ENCODE results near the gene ATP1A1. TPM values are rescaled to one million over a fixed set of nuclear protein-coding genes. Genes with fewer than 3 reads are reported as not detected.

ATP1A1 gene
- total RNA-seq, 2 experiments from 2014 or later, result 360 to 370 TPM

DNA sequence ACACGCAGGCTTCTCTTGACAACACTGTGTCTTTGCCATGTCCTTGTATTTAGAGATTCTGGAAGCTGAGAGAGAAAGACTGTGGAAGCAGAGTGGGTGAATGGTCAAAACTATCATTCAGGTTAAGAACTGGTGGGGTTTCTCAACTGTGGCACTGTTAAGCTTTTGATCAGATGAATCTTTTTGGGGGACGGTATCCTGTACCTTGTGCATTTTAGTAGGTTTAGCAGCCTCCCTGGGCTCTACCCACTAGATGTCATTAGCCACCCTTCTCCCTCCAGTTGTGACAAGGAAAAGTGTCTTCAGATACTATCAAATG lies 39.4 kb downstream of the ATP1A1 start:
- no peaks in the 10 kb centered on the region for H3K9me3 Mint-ChIP-seq
- intact Hi-C loops (cut with micrococcal nuclease), result no loop called here
- CTCF ChIA-PET, result interaction anchor here (1.1 to 1.2 kb wide), 2 partner anchors 9 to 28 kb away, joined by 3 to 4 read pairs; no protein-coding TSS in a partner anchor
- H3K27me3 Mint-ChIP-seq (ENCODE audit: low read depth), result no peaks in the 10 kb centered on the region
- H3K4me1 Mint-ChIP-seq (ENCODE audit: low read depth), result peaks cover 26% of the 10 kb centered on the region
- H3K27ac Mint-ChIP-seq, result no peak overlapping the region
- DNase-seq, result no peak
- peaks cover 5% of the 10 kb centered on the region for H3K36me3 Mint-ChIP-seq (ENCODE audit: low read depth)
- H3K4me3 Mint-ChIP-seq, result no peak overlapping the region

DNA sequence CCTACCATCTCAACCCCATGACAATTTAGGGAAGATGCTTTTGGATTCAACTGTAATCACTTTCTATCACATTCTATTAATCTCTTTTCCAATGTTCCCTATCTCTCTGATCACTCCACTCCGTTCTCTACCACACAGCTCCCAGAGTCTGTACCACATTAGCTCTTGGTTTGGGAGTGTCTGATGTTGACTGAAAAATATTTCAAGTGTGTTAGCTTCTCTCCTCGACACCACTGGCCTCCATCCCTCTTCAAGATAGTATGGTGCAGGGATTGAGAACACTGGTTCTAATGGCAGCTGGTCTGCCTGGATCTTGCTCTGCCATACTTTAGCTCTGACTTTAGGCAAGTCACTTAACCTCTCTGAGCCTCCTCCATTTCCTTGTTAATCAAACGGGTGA lies 39.9 kb downstream of the ATP1A1 start:
- Mint-ChIP-seq H3K9me3 (no peaks in the 10 kb centered on the region), H3K36me3 (ENCODE audit: low read depth) (peaks cover 3% of the 10 kb centered on the region), H3K27me3 (ENCODE audit: low read depth) (no peaks in the 10 kb centered on the region), H3K4me1 (ENCODE audit: low read depth) (peaks cover 26% of the 10 kb centered on the region), H3K4me3 (no peak overlapping the region), H3K27ac (peak overlapping the region; percentile 2)
- CTCF ChIA-PET, result interaction anchor here (1.1 to 1.2 kb wide), 2 partner anchors 10 to 29 kb away, joined by 3 to 4 read pairs; no protein-coding TSS in a partner anchor
- DNase-seq, result no peak
- intact Hi-C loops (cut with micrococcal nuclease), result no loop called here

DNA sequence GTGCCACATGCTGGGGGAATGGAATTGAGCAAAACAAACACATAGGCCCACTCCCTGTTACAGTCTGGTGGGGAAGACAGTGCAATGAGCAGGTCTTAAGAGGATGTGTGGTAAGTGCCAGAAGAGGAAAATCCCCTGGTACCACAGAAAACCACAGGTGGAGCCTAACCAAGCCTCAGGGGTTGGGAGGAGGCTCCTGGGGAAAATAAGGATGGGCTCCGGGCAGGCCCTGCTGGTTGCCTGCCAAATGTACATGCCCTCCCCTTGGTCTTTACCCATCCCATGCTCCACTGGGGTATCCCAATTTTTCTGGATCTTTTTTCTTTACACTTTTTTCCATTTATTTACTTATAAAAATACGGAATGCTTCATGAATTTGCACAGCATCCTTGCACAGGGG lies 40.4 kb downstream of the ATP1A1 start:
- H3K4me3 Mint-ChIP-seq, result no peak overlapping the region
- DNase-seq, result no peak
- CTCF ChIA-PET, result no interaction called here

DNA sequence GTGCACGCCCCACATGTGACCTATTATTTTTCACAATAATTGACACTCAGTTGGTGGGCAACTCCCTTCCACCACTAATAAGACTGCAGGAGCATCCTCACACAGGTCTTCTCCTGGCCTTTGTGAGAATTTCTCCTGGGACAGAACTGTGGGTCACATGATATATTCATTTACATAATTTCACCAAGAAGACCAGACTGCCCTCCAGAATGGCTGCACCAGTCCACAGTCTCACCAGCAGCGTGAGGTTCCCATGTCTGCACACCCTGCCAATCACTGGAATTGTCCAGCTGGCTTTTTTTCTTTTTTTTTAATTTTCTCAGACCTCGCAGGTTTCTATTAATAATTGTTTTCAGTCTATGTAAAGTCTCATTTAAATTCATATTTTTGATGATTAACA lies 41.3 kb downstream of the ATP1A1 start:
- intact Hi-C loops (cut with micrococcal nuclease), result no loop called here
- no peak overlapping the region for H3K4me3 Mint-ChIP-seq
- peaks cover 2% of the 10 kb centered on the region for H3K36me3 Mint-ChIP-seq (ENCODE audit: low read depth)
- CTCF ChIA-PET, result interaction anchor here (1.3 kb wide), 1 partner anchor 28 kb away, joined by 3 read pairs; no protein-coding TSS in a partner anchor
- peaks cover 31% of the 10 kb centered on the region for H3K4me1 Mint-ChIP-seq (ENCODE audit: low read depth)
- no peak for DNase-seq
- no peak overlapping the region for H3K27ac Mint-ChIP-seq
- H3K27me3 Mint-ChIP-seq (ENCODE audit: low read depth), result no peaks in the 10 kb centered on the region
- no peaks in the 10 kb centered on the region for H3K9me3 Mint-ChIP-seq

More for the DNA sequence above, 40.4 kb downstream of the ATP1A1 start:
- intact Hi-C loops (cut with micrococcal nuclease), result no loop called here
- H3K36me3 Mint-ChIP-seq (ENCODE audit: low read depth), result peaks cover 2% of the 10 kb centered on the region
- H3K4me1 Mint-ChIP-seq (ENCODE audit: low read depth), result peaks cover 26% of the 10 kb centered on the region
- H3K27ac Mint-ChIP-seq, result peak overlapping the region; percentile 2
- H3K27me3 Mint-ChIP-seq (ENCODE audit: low read depth), result no peaks in the 10 kb centered on the region
- no peaks in the 10 kb centered on the region for H3K9me3 Mint-ChIP-seq

DNA sequence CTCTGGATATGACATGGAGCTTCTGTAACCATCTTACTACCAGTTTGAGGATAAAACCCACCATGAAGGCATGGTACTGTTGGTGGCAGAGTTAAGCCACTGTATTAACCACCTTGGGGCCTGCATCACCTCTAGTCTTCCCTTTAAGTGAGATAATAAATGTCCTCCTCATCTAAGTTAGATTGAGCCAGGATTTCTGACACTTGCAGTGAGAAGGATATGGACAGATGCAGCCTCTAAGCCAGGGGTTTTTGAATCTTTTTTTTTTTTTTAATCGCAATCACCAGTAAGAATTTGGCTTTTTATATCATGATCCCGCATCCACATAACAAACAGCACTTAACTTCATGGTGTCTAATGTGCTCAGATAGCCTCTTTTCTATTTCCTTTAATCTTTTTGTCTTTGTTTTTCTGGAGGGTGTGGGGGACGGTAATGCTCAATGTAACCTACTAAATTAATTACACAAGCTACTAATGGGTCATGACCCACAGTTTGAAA lies 42.2 kb downstream of the ATP1A1 start:
- peaks cover 2% of the 10 kb centered on the region for H3K36me3 Mint-ChIP-seq (ENCODE audit: low read depth)
- intact Hi-C loops (cut with micrococcal nuclease), result no loop called here
- DNase-seq, result no peak
- no peaks in the 10 kb centered on the region for H3K27me3 Mint-ChIP-seq (ENCODE audit: low read depth)
- H3K4me3 Mint-ChIP-seq, result no peak overlapping the region
- CTCF ChIA-PET, result interaction anchor here (1.1 to 1.3 kb wide), 2 partner anchors 27 to 29 kb away, joined by 3 read pairs; no protein-coding TSS in a partner anchor
- H3K4me1 Mint-ChIP-seq (ENCODE audit: low read depth), result peaks cover 36% of the 10 kb centered on the region
- no peak overlapping the region for H3K27ac Mint-ChIP-seq
- H3K9me3 Mint-ChIP-seq, result no peaks in the 10 kb centered on the region

DNA sequence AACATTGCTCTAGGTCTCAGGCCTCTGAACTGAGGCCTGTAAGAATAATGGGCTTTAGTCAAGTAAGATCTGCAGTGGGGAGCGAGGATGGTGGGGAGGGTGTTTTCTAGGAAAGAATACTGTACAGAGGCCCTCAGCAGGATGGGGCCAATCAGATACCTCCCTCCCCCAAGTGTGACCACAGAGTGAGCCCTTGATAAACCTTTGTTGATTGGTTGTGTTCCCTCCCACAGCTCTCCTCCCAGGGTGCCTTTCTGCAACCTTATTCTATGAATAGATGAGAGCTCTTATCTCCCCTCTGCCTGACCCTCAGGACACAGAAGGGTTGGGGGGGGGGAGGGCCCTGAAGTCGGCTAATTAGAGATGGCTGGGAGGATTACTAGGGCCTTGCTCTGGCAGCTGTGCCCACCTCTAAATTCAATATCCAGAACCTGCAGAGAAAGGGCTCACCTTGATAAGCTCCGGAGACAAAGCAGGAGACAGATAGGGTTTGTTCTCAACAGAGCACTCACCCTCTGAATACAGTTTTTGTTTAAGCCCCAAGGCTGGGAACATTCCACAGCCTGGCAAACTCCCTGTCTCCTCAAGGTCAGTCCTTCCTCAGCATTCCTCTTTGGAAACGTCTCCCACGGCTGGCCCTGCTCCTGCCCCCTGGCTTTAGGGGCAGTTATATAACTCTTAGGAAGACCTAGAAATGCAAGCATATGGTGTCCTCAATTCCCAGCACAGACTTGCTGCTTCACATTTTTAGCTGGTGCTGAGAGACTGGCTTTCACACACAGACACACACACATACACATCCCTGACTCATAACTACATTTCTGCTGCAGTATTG lies 42.9 kb downstream of the ATP1A1 start:
- H3K4me1 Mint-ChIP-seq (ENCODE audit: low read depth), result peaks cover 36% of the 10 kb centered on the region
- H3K36me3 Mint-ChIP-seq (ENCODE audit: low read depth), result peaks cover 2% of the 10 kb centered on the region
- no peaks in the 10 kb centered on the region for H3K27me3 Mint-ChIP-seq (ENCODE audit: low read depth)
- CTCF ChIA-PET, result interaction anchor here (1.1 to 1.7 kb wide), 5 partner anchors 11 to 277 kb away, joined by 3 to 7 read pairs (median 3); no protein-coding TSS in a partner anchor
- H3K27ac Mint-ChIP-seq, result no peak overlapping the region
- DNase-seq, result no peak
- no peaks in the 10 kb centered on the region for H3K9me3 Mint-ChIP-seq
- intact Hi-C loops (cut with micrococcal nuclease), result no loop called here
- H3K4me3 Mint-ChIP-seq, result no peak overlapping the region

DNA sequence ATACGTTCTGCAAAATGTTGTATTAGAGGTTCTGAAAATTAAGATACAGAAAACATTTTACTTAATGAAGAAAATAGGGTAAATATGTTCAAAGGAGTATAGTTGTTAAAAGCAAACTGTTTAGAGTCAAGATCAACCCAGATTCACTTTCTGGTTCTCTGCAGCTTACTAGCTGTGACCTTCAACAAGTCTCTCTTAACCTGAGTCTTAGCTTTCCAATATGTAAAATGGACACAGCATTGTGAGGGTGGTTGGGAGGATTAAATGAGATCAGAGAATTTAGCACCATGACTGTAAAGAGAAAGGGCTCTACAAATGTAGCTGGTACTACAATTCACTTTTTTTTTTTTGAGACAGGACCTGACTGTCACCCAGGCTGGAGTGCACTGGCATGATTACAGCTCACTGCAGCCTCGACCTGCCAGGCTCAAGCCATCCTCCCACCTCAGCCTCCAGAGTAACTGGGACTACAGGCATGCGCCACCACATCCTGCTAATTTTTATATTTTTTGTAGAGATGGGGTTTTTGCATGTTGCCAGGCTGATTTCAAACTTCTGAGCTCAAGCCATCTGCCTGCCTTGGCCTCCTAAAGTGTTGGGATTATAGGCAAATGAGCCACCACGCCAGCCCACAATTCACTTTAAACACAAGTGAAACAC lies 43.9 kb downstream of the ATP1A1 start:
- CTCF ChIA-PET, result interaction anchor here (0.6 to 1.7 kb wide), 7 partner anchors 10 to 645 kb away, joined by 3 to 7 read pairs (median 4); no protein-coding TSS in a partner anchor
- Mint-ChIP-seq H3K27ac (no peak overlapping the region), H3K4me1 (ENCODE audit: low read depth) (peaks cover 36% of the 10 kb centered on the region), H3K27me3 (ENCODE audit: low read depth) (no peaks in the 10 kb centered on the region), H3K36me3 (ENCODE audit: low read depth) (peaks cover 2% of the 10 kb centered on the region), H3K9me3 (no peaks in the 10 kb centered on the region), H3K4me3 (peak overlapping the region; percentile 87)
- intact Hi-C loops (cut with micrococcal nuclease), result no loop called here
- no peak for DNase-seq

DNA sequence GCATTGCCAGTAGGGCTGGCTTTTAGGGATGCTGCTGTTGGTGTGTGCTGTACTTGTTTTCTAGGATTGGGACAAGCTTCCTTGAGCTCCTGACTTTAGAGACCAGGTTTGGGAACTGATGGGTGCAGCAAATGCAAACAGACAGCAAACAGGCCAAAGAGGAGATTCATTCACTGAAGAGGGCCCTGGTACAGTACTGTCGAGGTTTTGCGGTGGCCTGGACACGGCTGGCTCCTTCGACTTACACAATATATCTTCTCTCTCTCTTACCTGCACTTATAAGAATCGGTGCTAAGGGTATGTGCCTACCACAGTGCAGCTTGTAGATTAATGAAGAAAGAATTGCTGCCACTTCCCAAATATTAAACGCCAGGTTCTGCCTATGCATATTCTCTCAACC lies 44.6 kb downstream of the ATP1A1 start:
- H3K36me3 Mint-ChIP-seq (ENCODE audit: low read depth), result peaks cover 2% of the 10 kb centered on the region
- intact Hi-C loops (cut with micrococcal nuclease), result loop anchor here (1.0 to 2.0 kb wide), 4 partner anchors 39 to 278 kb away; no protein-coding TSS in a partner anchor

DNA sequence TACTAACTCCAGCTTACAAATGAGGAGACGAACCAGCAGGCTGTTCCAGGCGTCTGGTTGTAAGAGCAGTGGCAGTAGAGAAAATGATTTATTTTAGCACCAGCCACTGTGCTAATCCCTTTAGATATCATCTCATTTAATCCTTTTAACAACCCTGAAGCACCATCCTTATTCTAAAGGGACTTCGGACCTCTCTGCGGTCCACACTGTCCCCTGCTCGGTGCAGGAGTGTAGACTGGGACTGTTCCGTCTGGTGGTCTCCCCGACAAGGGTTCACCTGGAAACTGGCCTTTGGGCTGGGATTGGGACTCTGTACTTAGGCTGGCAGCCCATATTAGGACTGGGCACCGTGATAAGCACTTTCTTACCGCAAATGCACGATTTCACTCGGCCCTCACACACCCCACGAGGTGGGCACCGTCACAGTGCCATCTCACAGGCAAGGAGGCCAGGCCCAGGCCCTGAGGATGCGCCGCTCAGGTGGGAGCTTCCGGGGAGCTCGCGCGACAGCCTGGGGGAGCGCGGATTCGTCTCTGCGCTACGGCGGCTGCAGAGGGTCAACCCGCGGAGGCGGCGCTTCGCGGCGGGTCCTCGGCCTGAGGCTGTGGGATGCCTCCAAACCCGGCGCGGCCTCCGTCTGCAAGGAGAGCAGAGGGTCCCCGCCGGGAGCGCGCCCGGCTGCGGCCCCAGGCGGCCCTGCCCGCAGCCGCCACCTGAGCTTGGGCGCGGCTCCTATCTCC lies 45.2 kb downstream of the ATP1A1 start:
- peak overlapping the region; percentile 87 for H3K4me3 Mint-ChIP-seq
- CTCF ChIA-PET, result interaction anchor here (0.8 to 3.3 kb wide), 9 partner anchors 8 to 280 kb away, joined by 3 to 12 read pairs (median 4); no protein-coding TSS in a partner anchor
- peaks cover 2% of the 10 kb centered on the region for H3K36me3 Mint-ChIP-seq (ENCODE audit: low read depth)

More for the DNA sequence above, 44.6 kb downstream of the ATP1A1 start:
- no peaks in the 10 kb centered on the region for H3K27me3 Mint-ChIP-seq (ENCODE audit: low read depth)
- H3K4me1 Mint-ChIP-seq (ENCODE audit: low read depth), result peaks cover 36% of the 10 kb centered on the region
- H3K27ac Mint-ChIP-seq, result peak overlapping the region; percentile 78
- H3K9me3 Mint-ChIP-seq, result no peaks in the 10 kb centered on the region
- peak overlapping the region; percentile 87 for H3K4me3 Mint-ChIP-seq
- CTCF ChIA-PET, result interaction anchor here (0.8 to 1.7 kb wide), 5 partner anchors 11 to 266 kb away, joined by 4 to 5 read pairs (median 4); no protein-coding TSS in a partner anchor
- no peak for DNase-seq

DNA sequence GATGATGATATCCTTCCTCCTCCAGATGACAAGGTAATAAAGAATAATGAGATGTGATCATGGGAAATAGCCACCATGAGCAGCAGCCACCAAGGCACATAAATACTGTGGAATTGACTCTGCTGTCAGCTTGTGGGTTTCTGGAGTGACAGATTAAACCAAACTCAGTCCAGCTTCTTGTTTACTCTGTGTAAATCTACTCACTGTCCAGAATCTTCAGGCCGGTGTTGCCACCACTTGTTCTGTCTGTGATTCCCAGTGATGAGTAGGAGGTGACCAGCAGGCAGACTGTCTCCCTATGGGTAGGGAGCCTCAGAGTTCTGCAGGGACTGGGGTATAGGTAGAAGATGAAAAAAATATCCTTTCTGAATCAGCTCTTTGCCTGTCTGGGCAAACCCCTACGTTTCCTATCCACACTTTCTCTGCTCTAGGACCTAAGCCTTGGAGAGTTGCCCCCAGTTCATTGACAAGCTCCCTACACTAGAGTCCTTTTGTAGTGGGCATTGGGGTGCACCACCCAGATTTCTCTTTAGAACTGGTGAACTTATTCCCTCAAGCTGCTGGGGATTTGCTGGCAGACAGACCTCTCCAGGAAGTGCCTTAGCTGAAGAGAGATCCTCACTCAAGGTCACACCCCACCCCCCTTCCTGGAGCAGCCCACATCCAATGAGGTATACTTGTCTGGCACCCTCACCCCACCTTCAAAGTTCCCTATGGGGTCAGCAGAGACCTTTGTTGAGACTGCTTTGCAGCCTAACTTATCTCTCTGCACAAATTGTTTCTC lies 47.6 kb downstream of the ATP1A1 start:
- no peak for DNase-seq
- H3K27me3 Mint-ChIP-seq (ENCODE audit: low read depth), result no peaks in the 10 kb centered on the region
- H3K4me3 Mint-ChIP-seq, result no peak overlapping the region
- H3K4me1 Mint-ChIP-seq (ENCODE audit: low read depth), result peaks cover 28% of the 10 kb centered on the region
- H3K9me3 Mint-ChIP-seq, result no peaks in the 10 kb centered on the region
- CTCF ChIA-PET, result interaction anchor here (0.8 to 3.3 kb wide), 4 partner anchors 10 to 79 kb away, joined by 3 to 12 read pairs (median 3); no protein-coding TSS in a partner anchor
- intact Hi-C loops (cut with micrococcal nuclease), result no loop called here
- H3K36me3 Mint-ChIP-seq (ENCODE audit: low read depth), result no peaks in the 10 kb centered on the region
- no peak overlapping the region for H3K27ac Mint-ChIP-seq

More for the DNA sequence above, 45.2 kb downstream of the ATP1A1 start:
- no peaks in the 10 kb centered on the region for H3K27me3 Mint-ChIP-seq (ENCODE audit: low read depth)
- DNase-seq, result peak; percentile 88
- H3K27ac Mint-ChIP-seq, result peak overlapping the region; percentile 78
- H3K9me3 Mint-ChIP-seq, result no peaks in the 10 kb centered on the region
- intact Hi-C loops (cut with micrococcal nuclease), result loop anchor here (1.0 to 2.0 kb wide), 4 partner anchors 40 to 279 kb away; no protein-coding TSS in a partner anchor
- H3K4me1 Mint-ChIP-seq (ENCODE audit: low read depth), result peaks cover 32% of the 10 kb centered on the region

DNA sequence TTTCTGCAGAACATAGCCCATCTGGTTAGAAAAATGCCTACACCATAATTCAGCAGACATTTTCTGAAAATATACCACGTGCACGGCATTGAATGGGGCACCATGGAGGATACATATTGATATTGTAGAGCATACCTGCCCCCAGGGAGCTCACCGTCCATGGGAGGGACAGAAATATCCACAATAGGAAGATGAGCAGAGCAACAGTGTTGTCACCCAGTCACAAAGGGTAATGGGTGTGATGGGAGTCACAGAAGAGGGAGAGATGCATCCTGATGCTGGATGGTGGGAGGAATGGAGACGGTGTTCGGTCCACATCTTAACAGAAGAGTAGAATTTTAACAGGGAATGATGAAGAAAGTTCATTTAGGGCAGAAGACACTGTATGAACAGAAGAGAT lies 51.4 kb downstream of the ATP1A1 start:
- intact Hi-C loops (cut with micrococcal nuclease), result no loop called here

More for the DNA sequence above, 51.4 kb downstream of the ATP1A1 start:
- no peak overlapping the region for H3K4me3 Mint-ChIP-seq
- no peak for DNase-seq
- H3K9me3 Mint-ChIP-seq, result no peaks in the 10 kb centered on the region
- H3K27me3 Mint-ChIP-seq (ENCODE audit: low read depth), result no peaks in the 10 kb centered on the region
- H3K27ac Mint-ChIP-seq, result no peak overlapping the region
- CTCF ChIA-PET, result no interaction called here
- H3K4me1 Mint-ChIP-seq (ENCODE audit: low read depth), result peaks cover 4% of the 10 kb centered on the region
- no peaks in the 10 kb centered on the region for H3K36me3 Mint-ChIP-seq (ENCODE audit: low read depth)
